ENCODE results near the gene SPDEF.

SPDEF gene

GRCh38 chr6:34519971-34520644 lies 36.0 kb downstream of the SPDEF start:
- ATAC-seq, result no peak
- no peak for TF ChIP-seq ESRRG (CRISPR knock-in tag; IDR thresholded peaks at IDR 0.05)

GRCh38 chr6:34518669-34519365 lies 37.3 kb downstream of the SPDEF start:
- TF ChIP-seq POU6F1 (CRISPR knock-in tag; IDR thresholded peaks at IDR 0.05; ENCODE audit: borderline replicate concordance, low read depth), result no peak
- no peak for TF ChIP-seq GLIS3 (CRISPR knock-in tag; IDR thresholded peaks at IDR 0.05)
- TF ChIP-seq ZFP3 (CRISPR knock-in tag; IDR thresholded peaks at IDR 0.05), result no peak
- no peak for TF ChIP-seq TOX (CRISPR knock-in tag; IDR thresholded peaks at IDR 0.05; ENCODE audit: borderline replicate concordance)
- TF ChIP-seq CSDC2 (CRISPR knock-in tag; IDR thresholded peaks at IDR 0.05), result no peak
- no peak for TF ChIP-seq OSR1 (CRISPR knock-in tag; IDR thresholded peaks at IDR 0.05)
- ATAC-seq, result no peak

GRCh38 chr6:34517966-34518365 lies 38.2 kb downstream of the SPDEF start:
- TF ChIP-seq ARNTL (CRISPR knock-in tag; IDR thresholded peaks at IDR 0.05; ENCODE audit: borderline replicate concordance, low read depth) (no peak), ZNF8 (CRISPR knock-in tag; IDR thresholded peaks at IDR 0.05) (no peak), POU6F1 (CRISPR knock-in tag; IDR thresholded peaks at IDR 0.05; ENCODE audit: borderline replicate concordance, low read depth) (no peak), SNAI2 (CRISPR knock-in tag; IDR thresholded peaks at IDR 0.05) (no peak), CSRNP3 (CRISPR knock-in tag; IDR thresholded peaks at IDR 0.05) (no peak), ZFP30 (CRISPR knock-in tag; IDR thresholded peaks at IDR 0.05) (no peak), ZNF565 (CRISPR knock-in tag; conservative IDR thresholded peaks at IDR 0.05; ENCODE audit: low read depth) (no peak), ISL1 (CRISPR knock-in tag; IDR thresholded peaks at IDR 0.05) (no peak), CREB5 (CRISPR knock-in tag; IDR thresholded peaks at IDR 0.05; ENCODE audit: low read depth) (no peak), PATZ1 (CRISPR knock-in tag; IDR thresholded peaks at IDR 0.05; ENCODE audit: borderline replicate concordance) (no peak), OSR1 (CRISPR knock-in tag; IDR thresholded peaks at IDR 0.05) (no peak), GLIS3 (CRISPR knock-in tag; IDR thresholded peaks at IDR 0.05) (no peak), ZNF70 (CRISPR knock-in tag; IDR thresholded peaks at IDR 0.05) (no peak), ZFP3 (CRISPR knock-in tag; IDR thresholded peaks at IDR 0.05) (no peak)
- ATAC-seq, result no peak

- no peak for ATAC-seq
- TF ChIP-seq BACH2 (CRISPR knock-in tag; IDR thresholded peaks at IDR 0.05; ENCODE audit: borderline replicate concordance) (no peak), ZNF8 (CRISPR knock-in tag; IDR thresholded peaks at IDR 0.05) (no peak), TOX (CRISPR knock-in tag; IDR thresholded peaks at IDR 0.05; ENCODE audit: borderline replicate concordance) (no peak), GLIS3 (CRISPR knock-in tag; IDR thresholded peaks at IDR 0.05) (no peak), CREB5 (CRISPR knock-in tag; IDR thresholded peaks at IDR 0.05; ENCODE audit: low read depth) (no peak), ZC3H10 (CRISPR knock-in tag; IDR thresholded peaks at IDR 0.05) (no peak), RARB (CRISPR knock-in tag; IDR thresholded peaks at IDR 0.05) (no peak), OSR1 (CRISPR knock-in tag; IDR thresholded peaks at IDR 0.05) (no peak), POU6F1 (CRISPR knock-in tag; IDR thresholded peaks at IDR 0.05; ENCODE audit: borderline replicate concordance, low read depth) (no peak), ISL1 (CRISPR knock-in tag; IDR thresholded peaks at IDR 0.05) (no peak)
Measured at GRCh38 chr6:34517461-34517881, 38.7 kb downstream of the SPDEF start.
